NOMO-1 treated with DMSO at 0.1 percent for 48 hours (cell line): ENCODE measurements around the gene C12orf56.
"Not testable (repeated sequence)": the region's sequence is repeated elsewhere in the genome, so short reads cannot be mapped to it uniquely, and the experiment has no call there.

Experiments
- DNase-seq: peaks from one replicate; lab custom pipeline; 2025; ENCODE audit not compliant: unreplicated experiment; lab: John Stamatoyannopoulos, UW

The C12orf56 gene

DNA sequence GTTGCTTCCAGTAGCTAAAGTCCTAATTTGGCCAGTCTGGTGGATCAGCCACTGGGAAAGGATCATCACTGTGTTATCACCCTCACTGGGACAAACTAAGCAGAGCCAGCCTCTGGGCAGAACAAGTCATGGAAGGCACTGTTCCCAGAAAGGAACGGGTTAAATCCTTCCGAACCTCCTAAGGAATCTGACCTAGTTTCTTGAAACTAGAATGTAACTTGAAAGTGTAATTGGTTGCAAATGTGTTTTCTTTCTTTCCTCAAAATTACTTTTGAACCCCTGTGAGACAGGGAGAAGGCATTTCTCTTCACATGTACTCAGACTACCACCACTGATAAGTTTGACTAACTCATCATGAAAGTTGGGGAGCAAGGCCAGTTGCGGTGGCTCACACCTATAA, 149.8 kb downstream of the C12orf56 start:
- DNase-seq, result no peak

DNA sequence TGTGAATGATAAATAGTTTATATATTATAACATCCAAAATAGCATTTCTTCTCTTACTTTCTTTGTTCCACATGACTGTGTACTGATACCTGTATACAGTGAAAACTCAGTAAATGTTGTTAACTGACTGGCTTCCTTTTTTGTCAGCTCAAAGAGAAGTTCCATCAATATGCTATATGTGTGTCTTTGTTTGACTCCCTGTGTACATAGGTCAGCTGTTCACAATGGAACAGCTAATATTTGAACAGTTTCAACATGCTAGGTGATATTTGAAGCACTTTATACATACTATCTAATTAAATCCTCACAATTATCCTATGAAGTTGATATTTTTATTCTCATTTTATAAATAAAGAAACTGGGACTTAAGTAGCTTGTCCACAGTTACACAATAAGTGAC, 153.2 kb downstream of the C12orf56 start:
- no peak for DNase-seq

GRCh38 chr12:64236549-64236948, 154.0 kb downstream of the C12orf56 start:
- DNase-seq, result peak; percentile 12

- DNase-seq, result no peak
Observed at GRCh38 chr12:64232196-64232595, 158.4 kb downstream of the C12orf56 start.

- no peak for DNase-seq
Observed at GRCh38 chr12:64229796-64230195, 160.8 kb downstream of the C12orf56 start.

DNA sequence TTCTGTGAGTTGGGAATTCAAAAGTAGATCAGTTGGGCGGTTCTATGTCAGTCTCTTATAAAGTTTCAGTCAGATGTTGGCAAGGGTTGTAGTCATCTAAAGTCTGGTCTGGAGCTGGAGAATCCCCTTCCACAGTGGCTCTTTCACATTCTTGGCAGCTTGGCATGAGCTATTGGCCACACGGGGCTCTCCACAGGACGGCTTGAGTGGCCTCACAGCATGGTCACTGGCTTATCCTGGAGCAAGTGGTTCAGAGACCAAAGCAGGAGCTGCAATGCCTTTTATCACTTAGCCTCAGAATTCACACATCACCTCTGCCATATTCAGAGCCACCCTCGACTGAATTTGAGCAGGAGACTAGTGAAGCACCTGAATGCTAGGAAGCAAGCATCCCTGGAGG, 161.3 kb downstream of the C12orf56 start:
- no peak for DNase-seq

- no peak for DNase-seq
Observed at GRCh38 chr12:64225626-64226025, 164.9 kb downstream of the C12orf56 start.

- peak; percentile 80 for DNase-seq
Observed at GRCh38 chr12:64222009-64222765, 168.4 kb downstream of the C12orf56 start, which contains the start of gene KICS2. TSS of gene KICS2 (minus strand) at chr12:64222296. CDS start at chr12:64222237, 59 bp downstream.

DNA sequence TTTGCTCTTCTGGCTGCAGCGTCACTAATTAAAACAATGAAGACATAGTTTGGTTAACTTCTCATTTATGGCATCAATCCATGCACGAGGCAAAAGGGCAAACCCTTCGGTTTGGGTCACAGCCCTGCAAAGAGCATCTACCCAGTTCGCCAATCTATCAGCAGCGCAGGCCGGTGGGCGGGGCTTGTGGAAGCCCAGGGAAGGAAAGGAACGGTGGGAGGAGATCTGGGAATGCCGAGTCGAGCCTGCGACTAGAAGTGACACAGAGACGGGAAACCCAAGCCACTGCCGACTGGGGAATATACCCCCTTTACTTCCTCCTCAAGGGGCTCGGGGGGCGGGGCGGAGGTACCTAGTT, 168.9 kb downstream of the C12orf56 start:
- DNase-seq, result peak; percentile 59

DNA sequence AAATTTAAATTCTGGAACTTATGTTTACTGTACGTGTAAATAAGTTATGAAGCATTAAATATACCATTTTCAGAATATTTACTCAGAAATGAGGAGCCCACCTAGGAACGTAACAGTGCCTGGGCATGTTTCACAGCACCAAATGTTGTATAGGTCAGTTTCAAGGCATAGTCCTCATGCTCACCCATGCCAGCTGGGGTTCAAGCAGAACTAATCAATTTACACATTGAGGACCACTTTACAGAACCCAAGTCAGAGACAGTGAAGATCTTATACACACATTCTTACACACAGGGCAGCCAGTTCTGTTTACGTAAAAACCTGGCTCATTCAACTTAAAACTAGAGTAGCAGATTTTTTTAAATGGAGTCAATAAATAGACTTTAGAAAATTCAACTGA, 170.5 kb downstream of the C12orf56 start:
- no peak for DNase-seq

- no peak for DNase-seq
Observed at GRCh38 chr12:64219145-64219544, 171.4 kb downstream of the C12orf56 start.

- DNase-seq, result peak; percentile 56
Observed at GRCh38 chr12:64218597-64218996, 172.0 kb downstream of the C12orf56 start.

GRCh38 chr12:64217643-64218042, 172.9 kb downstream of the C12orf56 start:
- not testable (repeated sequence) for DNase-seq

DNA sequence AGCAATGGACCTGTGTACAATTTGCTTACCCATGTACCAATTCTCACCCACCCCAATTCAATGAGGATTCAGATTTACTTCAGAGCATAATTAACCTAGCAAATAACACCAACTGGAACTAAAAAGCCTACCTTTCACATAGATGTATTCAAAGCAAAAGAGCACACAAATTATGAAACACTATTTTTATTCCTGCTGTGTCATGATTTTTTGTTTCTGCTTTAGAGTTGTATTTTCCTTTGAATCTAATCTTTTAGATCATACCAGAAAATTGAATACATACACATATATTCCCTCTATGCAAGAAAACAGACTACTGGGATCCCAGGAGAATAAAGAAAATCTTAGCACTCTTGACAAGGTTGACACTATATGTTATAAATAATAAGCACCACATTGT, 174.3 kb downstream of the C12orf56 start:
- no peak for DNase-seq
